GM19193 (cell line): ENCODE data around the gene PSMB7.

Experiments
- POLR2A ChIP-seq: IDR thresholded peaks from 4 replicates; pipeline ENCODE4 v1.6.1; 2011; ENCODE audit not compliant: insufficient read depth, insufficient read length; ENCODE audit errors: extremely low read depth

Gene PSMB7

GRCh38 chr9:124343533-124344290 is 71.5 kb downstream of the PSMB7 start:
- TF ChIP-seq POLR2A: no peak

DNA sequence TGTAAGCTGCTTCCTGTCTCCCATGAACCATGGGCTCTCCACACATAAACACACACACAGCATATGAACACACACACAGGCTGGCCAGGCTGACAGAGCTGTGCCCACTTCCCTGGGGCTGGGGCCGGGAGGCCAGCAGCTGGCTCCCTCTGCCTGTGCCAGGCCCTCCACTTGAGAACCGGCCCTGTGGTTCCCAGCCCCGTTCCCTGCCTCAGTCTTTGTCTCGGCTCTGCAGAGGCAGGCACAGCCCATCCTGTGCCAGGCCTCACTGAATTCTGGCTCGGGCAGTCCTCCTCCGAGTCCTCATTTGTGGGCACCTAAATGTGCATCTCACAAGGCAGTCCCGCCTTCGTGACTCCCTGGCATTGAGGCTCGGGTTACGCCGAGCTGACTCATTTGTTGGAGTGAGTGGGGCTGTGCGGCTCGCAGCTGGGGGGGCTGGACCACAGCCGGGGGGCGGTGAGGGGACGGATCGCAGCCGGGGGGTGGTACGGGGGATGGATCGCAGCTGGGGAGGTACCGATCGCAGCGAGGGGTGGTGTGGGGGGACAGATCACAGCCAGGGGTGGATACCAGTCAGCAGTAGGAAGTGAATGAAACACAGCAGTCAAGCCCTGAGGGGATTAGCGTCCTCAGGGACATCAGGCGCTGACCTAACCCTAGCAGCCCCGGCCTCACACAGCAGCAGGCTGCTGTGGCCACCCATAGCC is 72.3 kb downstream of the PSMB7 start:
- TF ChIP-seq POLR2A: no peak

- no peak for TF ChIP-seq POLR2A
Measured at GRCh38 chr9:124342402-124342775, 72.9 kb downstream of the PSMB7 start.

GRCh38 chr9:124341455-124342170 is 73.6 kb downstream of the PSMB7 start:
- no peak for TF ChIP-seq POLR2A

- no peak for TF ChIP-seq POLR2A
Measured at GRCh38 chr9:124340219-124341069, 74.8 kb downstream of the PSMB7 start.

- TF ChIP-seq POLR2A: no peak
Measured at GRCh38 chr9:124339603-124340146, 75.6 kb downstream of the PSMB7 start.

- TF ChIP-seq POLR2A: no peak
Measured at GRCh38 chr9:124337562-124337961, 77.7 kb downstream of the PSMB7 start.

- no peak for TF ChIP-seq POLR2A
Measured at GRCh38 chr9:124335320-124335707, 79.9 kb downstream of the PSMB7 start.

DNA sequence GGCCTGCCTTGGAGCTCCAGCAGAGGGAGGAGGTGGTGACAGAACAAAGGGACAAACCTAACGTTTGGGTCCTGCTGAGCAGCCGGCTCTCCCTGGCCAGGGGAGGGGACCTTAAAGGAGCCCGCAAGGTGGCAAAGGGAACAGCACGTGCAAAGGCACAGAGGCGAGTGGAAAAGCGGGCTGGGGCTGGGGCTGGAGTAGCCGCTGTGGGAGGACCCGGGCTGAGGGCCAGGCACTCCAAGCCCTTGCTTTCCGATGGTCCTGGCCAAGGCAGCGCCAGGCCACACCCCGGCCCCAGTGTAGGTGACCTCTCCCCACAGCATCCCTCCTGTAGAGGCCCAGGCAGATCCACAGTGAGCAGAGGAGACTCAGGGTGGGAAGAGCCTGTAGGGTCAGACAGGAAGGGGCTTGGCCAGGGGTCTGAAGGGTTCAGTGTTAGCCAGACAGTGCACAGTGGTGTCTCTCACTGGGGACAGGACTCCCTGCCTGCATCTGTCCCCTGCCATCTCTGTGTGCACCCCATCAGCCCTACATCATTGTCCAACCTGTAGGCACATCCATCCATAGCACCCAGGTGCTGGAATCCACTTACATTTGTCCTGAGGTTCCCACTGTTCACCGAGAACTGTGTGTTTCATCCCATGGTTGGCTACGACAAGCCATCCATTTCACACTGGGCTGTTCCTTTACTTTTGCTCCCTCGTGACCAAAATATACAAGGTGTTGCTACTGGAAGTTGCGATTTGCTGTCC is 80.5 kb downstream of the PSMB7 start:
- TF ChIP-seq POLR2A: no peak

- no peak for TF ChIP-seq POLR2A
Measured at GRCh38 chr9:124333203-124333579, 82.1 kb downstream of the PSMB7 start.

DNA sequence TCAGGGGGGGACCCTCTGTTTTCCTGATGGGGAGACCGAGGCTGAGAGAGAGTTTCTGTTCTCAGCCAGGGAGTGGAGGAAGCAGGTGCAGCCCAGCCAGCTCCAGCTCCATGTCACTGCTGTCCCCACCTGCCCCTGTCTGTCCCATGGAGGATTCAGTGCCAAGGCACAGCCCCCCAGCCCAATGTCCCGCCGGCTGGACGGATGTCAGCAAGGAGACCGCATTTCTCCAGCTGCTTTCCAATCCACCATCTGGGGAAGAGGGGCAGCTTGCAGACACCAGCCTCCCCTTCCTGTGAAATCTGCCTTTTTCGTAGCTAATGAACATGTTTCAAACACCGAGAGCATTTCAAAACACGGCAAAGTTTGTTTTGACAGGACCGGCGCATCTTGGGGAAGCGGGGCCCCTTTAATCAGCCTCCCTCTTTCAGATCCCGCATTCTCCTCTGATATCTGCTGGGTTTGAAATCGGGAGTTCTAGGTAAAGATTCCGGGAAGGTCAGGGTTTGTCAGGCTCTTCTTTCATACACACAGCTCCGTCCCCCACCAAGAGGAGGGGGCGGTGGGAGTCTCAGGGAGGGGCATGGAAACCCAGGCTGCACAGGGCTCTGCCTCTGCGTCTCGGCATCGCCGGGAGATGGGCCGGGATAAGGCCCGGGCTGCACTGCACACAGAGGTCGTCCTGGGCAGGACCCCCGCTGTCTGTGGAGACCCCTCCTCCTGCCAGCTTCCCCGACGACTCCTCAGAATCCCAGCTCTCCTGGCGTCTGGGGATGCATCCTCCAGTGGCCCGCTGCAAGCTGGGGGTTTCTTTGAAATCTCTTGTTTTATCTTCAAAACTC is 82.7 kb downstream of the PSMB7 start:
- no peak for TF ChIP-seq POLR2A

DNA sequence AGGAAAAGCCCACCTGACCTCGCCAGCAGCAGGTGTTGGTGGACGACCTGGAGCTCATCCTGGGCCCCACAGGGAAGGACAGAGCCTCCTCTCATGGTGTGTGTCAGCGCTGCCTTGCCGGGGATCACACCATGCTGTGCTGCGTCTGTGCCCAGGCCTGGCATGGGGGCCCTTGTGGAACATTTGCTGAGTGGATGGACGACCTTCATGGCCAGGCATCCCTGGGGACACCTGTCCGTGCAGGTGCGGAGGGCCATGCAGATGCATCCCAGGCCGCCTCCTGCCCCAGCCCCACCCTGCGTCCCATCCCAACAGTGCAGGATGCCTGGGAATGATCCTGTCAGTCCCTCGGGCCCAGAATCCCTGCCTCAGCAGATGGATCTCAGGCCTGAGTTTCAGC is 83.7 kb downstream of the PSMB7 start:
- TF ChIP-seq POLR2A: no peak
